ENCODE data around the gene MICAL1.

Gene MICAL1, protein sequence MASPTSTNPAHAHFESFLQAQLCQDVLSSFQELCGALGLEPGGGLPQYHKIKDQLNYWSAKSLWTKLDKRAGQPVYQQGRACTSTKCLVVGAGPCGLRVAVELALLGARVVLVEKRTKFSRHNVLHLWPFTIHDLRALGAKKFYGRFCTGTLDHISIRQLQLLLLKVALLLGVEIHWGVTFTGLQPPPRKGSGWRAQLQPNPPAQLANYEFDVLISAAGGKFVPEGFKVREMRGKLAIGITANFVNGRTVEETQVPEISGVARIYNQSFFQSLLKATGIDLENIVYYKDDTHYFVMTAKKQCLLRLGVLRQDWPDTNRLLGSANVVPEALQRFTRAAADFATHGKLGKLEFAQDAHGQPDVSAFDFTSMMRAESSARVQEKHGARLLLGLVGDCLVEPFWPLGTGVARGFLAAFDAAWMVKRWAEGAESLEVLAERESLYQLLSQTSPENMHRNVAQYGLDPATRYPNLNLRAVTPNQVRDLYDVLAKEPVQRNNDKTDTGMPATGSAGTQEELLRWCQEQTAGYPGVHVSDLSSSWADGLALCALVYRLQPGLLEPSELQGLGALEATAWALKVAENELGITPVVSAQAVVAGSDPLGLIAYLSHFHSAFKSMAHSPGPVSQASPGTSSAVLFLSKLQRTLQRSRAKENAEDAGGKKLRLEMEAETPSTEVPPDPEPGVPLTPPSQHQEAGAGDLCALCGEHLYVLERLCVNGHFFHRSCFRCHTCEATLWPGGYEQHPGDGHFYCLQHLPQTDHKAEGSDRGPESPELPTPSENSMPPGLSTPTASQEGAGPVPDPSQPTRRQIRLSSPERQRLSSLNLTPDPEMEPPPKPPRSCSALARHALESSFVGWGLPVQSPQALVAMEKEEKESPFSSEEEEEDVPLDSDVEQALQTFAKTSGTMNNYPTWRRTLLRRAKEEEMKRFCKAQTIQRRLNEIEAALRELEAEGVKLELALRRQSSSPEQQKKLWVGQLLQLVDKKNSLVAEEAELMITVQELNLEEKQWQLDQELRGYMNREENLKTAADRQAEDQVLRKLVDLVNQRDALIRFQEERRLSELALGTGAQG

DNA sequence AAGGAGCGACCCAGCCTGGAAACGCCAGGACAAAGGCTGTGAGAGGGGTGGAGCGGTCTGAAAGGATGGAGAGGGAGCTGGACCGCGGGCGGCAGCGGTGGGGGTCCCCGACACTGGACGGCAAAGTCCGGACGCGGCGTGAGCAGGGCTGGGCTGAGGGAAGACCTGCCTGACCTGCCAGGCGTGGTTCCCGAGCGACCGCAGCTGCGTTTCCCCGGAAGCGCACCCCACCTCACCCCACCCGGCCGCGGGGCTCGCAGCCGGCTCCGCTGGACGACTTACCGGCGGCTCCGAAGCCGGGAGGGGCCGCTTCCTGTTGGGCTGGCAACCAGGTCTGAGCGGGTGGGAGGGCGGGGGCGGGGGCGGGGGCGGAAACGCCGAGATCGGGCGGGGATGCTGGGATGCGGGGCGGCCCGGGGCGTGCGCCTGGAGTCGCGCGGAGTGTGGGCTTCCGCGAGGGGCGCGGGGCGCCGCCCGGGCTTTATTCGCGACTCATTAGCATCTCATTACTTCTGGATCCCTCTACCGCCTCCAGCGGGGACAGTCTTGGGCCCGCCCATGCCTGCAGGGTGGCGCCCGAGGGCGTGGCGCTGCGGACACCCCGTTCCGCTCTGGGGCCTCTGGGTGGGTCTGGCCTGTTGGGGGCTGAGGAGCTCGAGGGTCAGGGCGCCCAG, at the start of gene MICAL1:
TSS of gene MICAL1 (minus strand) at position 336 of the 674 bp plus-strand sequence. CDS start 1,576 bp downstream, outside the sequence.
- peak; percentile 81 for DNase-seq

DNA sequence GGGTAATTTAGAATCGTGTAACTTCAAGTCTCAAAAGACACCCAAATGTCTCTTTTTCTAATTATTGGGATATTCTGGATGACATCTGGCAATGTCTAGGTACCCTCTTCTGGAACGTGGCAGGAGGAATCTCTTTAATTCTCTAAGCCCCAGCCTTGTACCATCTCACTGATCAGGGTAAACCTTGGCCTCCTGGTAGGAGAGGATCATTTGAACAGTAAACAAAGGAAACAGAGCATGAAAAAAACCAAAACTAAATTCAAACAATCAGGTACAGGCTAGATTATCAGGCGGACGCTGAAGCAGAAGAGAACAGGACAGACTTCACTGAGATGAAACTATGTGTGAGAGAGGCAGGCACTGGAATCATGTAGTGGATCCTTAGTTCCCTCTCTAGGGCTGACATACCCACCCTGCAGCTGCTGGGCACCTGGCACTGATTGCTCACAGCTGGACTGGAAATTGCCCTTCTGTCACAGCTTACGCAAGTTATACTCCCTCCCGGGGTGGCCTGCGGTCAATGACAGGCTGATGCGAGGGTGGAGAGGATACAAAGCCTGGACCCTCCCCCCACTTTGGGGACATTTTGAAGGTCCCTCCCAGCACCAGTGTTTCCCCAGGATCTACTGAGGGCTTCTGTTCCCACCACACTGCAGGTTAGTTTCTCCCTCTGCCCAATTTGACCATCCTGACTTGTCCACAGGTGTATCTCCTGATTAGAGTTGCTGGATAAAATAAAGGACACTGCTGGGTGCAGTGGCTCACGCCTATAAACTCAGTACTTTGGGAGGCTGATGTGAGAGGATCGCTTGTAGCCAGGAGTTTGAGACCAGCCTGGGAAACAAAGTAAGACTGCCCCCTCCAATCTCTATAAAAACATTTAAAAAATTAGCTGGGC, 48.0 kb upstream of the MICAL1 start:
- no peak for DNase-seq

DNA sequence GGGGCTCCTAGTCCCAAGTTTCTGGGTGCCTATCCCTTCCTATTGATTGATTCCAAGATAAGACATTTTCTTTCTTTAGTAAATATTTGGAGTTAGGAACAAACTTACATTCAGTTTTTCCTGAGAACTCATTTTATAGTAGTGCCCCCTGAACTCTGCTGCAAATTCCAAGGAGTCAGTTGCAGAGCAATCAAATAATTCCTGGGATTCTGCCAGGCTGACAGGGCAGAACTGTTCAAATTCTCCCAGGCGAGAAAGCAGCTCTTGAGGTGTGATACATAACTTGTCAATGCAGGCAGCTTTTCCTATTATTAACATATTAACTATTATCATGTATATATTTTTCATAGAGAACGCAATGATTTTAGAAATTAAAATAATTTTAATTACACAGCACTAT, 43.4 kb upstream of the MICAL1 start:
- no peak for DNase-seq

DNA sequence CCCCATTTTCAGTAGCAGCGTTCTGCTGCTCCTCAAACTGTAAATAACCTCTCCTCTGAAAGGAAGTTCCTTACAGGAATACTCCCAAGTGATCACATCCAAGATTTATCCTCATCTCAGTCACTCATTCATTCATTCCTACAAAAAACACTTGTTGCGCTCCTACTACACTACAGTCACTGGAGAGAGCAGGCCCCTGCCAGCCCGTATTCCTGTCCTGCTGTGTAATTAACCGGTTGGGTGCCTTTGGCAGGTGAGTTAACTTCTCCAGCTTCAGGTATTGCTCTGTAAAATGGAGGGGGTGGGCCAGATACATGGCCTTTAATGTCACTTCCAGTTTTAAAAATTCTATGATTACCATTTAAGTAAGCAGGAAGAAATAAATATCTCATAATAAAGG, 42.5 kb upstream of the MICAL1 start:
- no peak for DNase-seq

DNA sequence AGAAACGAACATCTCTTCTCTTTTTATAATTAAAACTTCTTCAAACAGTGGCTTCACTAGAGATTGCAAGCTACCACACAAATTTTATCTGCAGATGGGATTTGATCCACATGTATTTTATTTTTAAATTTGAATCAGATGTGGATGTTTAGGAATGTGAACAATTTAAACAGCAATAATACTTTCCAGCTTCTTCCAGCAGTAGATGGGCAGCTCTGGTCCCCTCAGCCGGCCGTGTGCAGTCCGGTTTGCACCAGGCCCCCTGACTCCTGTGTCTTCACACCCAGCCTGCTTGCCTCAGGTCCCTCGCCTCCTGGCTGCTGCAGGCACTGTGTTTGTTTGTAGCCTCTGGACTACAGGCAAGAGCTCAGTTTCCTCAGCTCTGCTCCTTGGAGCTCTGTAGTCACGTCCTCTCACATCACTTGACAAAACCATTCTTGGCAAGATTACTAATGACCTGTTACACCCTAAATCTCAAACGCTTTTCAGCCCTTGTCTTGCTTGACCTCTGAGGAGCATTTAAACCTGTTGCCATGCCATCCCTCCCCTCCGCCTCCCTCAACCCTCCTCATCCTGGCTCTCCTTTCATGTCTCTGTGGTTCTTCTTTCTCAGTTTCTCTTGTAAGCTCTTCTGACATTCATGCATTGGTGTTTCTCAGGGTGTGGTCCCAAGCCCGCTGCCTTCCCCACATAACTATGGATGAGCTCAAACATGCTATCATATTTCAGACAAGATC, 40.6 kb upstream of the MICAL1 start:
- DNase-seq = no peak

DNA sequence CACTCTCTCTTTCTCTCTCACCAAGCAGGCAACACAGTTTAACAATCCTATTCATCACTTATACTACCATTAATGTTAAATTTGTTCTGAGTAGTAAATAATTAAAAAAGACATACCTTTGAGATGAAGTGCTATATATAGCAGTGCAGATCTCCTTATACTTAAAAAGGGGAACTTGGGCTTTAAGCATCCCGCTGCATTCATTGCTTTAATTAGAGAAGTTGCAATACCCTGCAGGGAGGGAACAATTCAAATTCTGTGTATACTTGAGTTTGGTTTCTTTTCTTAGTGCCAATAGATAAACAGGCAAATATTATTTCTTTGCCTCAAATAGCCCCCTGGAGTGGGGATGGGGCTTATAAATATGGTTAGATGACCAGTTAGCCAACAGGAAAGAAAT, 38.3 kb upstream of the MICAL1 start:
- no peak for DNase-seq

DNA sequence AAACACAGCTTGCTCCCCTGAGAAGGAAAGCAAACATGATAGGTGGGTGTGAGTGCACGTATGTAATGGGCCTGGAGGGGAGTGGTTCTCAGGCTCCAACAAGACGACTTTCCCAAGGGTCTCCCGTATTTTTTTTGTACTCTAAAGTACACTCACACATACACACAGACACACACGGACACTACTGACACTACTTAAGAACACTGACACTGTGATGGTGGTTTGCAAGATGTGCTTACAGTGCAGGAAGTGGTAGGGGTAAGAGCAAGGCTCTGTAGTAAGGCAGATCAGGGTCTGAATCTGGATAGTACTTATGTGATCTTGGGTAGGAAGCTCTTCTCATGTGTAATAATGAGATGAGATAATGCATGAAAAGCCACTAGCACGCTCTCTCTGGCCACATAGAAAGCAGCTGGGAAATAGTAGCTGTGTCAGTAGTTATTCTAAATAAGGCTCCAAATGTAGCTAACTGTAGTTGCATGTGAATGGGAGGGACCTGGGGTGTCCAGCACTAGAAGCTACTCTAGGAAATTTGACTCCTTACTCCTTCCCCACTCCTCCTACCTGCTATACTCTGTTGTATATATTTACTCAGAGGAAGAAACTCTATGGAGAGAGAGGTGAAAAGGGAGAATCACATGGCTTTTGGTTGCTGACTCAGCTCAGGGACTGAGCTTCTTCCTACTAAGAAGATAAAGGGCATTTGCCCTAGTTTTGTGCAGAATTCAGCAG, 35.8 kb upstream of the MICAL1 start:
- peak; percentile 63 for DNase-seq

DNA sequence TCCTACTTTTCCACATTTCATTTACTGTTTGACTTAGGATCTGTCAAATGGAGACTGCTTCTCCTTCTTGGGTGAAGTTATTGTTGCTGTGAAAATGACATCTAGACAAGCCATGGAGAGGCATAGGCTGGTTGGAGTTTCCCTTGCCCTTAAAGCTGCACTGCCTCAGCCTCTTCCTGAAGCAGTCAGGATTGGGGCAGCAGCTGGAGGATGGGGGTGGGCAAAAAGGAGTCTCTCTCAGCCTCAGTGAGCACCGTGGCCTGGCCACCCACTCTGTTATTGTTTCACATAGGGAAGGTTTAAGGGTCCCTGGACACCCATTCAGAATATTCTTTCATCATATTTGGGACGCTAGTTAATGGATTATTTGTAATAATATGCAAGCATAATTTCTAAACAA, 35.1 kb upstream of the MICAL1 start:
- no peak for DNase-seq

DNA sequence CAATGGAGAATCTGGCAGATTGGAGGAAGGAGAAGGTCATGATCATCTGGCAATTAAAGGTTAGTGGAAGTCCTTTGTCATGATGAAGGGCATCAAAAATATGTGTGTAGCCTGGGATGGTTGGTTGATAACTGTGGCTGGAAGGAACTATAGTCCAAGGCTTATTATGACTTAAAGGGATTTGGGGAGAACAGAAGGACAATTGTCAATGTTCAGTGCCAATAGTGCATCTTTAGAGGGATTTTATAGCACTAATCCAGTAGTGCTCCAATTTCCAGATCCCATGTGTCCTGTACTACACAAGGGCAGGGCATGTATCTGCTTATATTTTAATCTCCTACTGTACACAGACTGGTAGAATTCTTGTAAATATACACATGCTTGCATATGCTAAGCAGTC, 32.4 kb upstream of the MICAL1 start:
- no peak for DNase-seq

DNA sequence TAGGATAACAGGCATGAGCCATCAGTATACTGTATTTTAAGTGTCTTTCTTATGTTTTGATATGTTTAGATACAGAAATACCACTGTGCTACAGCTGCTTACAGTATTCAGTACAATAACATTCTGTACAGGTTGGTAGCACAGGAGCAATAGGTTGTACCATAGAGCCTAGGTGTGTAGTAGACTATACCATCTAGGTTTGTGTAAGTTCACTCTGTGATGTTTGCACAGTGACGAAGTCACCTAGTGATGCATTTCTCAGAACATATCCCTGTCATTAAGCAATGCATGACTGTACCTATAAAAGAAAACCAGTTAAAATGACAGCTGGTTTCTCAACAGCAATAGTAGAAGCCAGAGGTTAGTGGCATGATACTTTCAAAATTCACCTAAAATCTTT, 30.5 kb upstream of the MICAL1 start:
- no peak for DNase-seq

DNA sequence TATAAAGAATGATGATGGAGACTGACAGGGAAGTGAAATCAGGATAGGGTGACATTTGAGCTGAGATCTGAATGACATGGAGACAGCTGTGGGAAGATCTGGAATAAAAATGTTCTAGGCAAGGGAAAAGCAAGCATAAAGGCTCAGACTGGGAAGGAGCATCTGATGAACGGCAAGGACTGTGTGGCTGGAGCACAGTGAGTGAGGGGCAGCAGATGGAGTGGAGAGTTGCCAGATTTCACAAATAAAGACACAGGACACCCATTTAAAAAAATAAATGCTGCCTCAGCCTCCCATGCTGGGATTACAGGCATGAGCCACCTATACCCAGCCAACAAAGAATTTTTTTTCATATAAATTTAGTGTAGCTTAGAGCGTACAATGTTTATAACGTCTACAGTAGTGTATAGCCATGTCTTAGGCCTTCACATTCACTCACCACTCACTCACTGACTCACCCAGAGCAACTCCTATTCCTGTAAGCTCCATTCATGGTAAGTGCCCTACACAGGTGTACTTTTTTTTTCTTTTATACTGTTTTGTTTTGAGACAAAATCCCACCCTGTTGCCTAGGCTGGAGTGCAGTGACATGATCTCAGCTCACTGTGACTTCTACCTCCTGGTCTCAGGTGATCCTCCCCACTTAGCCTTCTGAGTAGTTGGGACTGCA, 29.8 kb upstream of the MICAL1 start:
- DNase-seq = no peak

DNA sequence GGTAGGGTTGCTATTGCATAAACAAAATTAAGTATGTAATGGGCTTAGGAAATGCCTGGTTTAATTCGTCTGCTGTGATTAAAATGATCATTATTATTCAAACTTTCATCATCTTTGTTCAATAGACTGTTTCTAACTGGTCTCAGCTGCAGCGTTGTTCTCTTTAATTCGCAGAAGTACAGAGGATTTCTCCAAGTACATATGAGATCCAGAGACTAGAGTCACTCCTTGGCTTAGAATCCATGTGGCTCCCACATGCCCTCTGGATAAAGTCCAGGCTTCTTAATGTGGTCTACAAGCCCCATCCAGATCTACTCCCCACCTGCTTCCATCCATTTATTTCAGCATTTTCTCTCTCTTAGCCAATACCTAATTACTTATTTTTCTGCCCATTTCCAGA, 28.6 kb upstream of the MICAL1 start:
- no peak for DNase-seq

DNA sequence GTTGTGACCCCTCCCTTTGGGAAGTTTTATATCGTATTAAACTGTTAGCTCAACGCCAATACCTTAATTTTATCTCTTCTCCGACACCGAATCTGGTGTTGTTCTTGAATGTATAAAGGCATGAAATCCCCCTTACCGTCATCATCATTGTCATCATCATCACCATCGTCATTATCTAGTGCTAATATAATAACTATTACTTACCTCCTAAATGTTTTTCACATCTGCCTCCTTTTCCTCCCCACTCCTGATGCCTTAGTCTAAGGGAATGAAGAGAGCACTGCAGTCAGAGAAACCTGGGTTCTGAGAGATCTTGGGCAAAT, 28.1 kb upstream of the MICAL1 start:
- DNase-seq = no peak

DNA sequence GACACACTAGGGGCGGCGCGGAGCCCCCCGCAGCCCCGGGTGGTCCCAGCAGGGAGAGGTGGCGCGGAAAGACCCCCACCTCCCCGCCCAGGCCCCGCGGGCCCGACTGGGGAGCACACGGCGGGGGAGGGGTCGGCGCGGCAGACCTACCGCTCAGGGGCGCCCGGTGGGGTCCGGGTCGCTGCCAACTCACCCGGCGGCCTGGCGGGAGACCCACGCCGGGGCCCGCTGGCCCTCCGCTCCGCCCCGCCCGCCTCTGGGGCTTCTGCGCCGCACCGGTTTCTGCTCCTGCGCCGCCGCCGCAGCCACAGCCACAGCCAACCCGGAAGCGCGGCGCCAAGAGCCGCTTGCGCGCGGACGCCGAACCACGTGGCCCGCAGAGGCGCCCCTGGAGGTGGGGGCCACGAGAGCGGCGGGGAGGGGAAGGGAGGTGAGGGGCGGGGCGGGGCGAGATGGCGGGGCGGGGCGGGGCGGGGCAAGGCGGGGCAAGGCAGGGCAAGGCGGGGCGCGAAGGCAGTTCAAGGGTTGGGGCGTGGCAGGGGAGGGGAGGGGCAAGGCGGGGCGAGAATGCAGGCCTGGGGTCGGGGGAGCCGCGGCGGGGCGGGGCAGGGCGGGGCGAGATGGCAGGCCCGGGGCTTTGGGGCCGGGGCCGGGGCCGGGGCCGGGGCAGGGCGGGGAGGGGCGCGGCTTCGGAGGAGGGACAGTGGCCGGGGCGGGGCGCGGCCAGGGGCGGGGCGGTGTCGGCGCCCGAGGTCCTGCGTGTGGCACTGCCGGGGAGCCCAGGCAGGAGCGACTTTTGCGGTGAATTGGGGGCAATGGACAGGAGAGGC, 27.5 kb upstream of the MICAL1 start, which contains the start of gene ZBTB24:
TSS of gene ZBTB24 (minus strand) at position 315 of the 830 bp plus-strand sequence. CDS start 1,193 bp downstream, outside the sequence.
- DNase-seq = peak; percentile 95

DNA sequence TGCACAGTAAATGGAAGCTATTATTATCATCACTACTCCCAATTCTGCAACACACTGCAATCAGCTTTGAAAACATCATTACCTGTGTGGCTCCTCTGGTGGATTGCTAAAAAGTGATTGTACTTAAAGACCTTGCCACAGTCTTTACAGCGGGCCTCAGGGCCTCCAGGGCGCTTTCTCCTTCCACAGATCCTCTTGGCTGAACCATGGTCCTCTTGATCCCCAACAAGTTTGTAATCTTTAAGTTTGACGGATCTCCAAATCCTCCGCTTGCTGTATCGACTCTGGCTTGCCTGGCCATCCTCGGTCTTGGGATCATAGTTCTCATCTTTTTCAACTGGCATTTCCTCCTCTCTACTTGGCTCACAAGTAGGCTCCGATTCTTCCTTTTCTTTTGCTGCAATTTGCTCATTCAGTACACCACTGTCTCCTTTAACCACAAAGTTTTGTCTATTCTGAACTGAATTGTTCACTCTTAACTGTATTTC, 25.5 kb upstream of the MICAL1 start:
- no peak for DNase-seq

DNA sequence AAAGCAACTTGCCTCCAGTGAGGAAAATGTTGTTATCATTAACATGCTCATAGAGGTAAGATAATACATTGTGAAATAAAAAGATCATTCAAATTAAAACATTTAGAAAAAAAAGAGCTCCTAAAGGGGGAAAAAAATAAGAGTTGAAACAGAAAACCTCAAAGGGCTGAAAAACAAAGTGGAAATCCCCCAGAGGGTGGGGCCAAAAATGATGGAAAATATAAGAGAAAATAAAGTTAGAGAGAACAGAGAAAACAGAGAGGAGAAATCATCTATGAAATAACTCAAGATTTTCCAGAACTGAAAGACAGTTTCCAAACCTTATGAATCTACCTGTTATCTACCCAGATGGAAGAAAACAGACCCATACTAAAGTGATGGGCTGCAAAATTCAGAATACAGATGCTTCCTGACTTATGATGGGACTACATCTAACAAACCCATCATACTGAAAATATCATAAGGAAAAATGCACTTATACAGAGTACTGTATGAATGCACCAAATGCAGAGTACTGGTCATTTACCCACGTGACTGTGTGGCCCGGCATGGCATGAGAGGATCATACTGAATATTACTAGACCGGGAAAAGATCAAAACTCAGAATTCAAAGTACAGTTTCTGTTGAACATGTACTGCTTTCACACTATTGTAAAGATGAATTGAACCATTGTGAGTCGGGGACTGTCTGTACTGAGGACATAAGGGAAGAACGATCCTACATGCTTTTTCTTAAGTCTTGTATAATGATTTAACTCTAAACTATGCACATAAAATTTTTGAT, 23.5 kb upstream of the MICAL1 start:
- DNase-seq = no peak

DNA sequence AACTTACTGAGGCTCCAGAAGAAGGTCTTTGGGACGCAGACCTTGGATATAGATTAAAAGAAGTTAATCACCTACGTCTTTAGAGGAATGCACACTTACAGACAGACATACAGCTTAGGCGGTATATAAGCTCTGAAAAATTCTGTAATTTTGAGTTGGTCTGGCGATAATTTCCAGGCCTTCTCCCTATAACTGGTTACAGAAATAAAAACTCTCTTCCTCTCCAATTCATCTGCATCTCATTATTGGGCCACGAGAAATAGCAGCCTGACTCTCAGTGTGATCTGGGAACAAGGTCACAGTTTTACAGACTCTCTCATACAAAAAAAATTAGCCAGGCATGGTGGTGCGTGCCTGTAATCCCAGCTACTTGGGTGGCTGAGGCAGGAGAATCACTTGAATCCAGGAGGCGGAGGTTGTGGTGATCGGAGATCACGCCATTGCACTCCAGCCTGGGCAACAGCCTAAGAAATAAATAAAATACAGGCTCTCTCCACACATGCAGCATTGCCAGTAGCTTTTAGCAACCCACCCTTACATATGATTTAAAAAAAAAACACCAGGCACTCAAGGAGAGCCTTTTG, 22.7 kb upstream of the MICAL1 start:
- no peak for DNase-seq

DNA sequence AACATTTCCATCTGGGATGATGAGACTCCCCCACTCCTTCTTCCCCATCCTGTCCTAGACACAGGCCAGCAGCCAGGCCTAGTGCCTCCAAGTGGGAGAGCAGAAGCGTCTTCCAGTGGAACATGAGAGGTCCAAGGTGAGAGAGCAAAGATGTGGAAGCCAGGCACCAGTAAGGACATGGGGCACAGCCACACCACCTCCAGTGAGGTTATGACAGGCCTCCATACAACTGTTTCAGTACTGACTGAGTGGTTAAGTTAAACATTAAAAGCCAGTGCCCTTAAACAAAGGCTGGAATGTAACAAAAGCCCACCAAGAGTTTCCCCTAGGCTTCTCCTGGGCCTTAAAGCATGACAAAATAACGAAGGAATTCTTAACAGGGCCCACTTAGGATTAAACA, 22.2 kb upstream of the MICAL1 start:
- no peak for DNase-seq
